Fibroblast of skin of left quadriceps (primary cell): ENCODE results near the gene SMAD2.
A peak's percentile ranks its signal among the peaks of the same experiment; 100 is the strongest.
"Not testable (repeated sequence)": the region's sequence is repeated elsewhere in the genome, so short reads cannot be mapped to it uniquely, and the experiment has no call there.

Source experiments
- DNase-seq, 2 experiments: peaks; one replicate each; pipeline ENCODE4 v3.0.0-alpha.2; 2013; ENCODE audit warnings: low read depth in 2 of 2

SMAD2 gene

DNA sequence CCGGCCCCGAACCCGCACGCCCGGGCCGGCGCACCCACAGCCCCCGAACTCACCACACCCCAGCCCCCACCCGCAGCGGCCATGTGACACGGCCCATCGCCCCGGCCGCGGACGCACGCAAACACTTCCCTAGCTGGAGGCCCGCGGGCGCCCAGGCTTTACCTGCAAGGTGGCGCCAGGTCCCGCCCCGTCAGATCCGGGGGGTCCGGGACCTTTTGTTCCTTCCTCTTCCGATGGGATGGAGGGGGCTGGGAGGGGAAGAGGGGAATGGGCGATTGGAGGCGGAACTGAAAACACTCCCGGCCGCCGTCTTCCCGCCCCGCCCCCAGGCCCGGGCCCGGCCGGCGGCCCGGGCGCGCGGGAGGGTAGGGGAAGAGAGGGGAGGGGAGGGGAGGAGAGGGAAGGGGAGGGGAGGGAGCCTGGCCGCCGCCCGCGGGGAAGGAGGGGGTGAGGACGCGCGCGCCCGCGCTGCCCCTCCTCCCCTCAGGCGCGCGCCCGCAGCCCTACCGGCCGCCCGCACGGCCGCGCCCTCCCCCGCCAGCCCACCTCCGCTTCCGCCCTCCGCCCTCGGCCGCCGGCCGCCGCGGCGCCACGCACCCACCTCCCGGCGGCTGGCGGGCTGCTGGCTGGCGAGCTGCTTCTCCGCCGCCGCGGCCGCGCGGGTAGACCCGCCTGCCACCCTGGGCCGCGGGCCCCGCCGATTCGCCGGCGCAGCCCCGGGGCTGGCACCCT lies at the start of gene SMAD2:
Gene SMAD2, minus strand, starts transcription at position 461 of the 732 bp plus-strand sequence. CDS start 33,903 bp downstream, outside the sequence.
- DNase-seq, result peak in 1 of 2 experiments; percentile 33

DNA sequence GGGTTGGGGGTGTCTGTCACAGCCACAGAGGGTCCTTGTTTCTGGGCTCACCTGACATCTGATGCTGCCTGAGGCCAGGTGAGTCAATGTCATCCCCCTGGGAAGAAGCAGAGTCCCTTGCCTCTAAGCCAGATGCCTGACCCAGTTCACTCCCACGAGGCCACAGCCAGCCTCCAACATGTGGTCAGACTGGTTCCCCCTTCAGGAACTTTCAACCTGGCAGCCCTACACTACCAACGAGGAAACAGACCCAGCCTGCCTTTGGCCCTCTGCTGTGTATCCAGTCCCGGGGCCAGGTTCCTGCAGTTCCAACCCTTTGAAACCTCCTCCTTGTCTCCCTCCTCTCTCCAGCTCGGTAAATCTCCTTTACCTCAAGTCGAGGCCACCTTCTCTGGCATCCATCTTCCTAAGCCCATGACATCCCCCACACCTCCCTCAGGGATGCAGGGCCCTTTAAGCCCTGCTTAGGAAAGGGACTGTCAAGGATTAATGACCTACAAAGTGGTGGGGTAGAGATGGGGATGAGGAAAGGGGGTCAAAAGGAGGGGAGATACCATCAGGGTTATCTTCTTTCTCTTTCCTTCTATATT lies 49.2 kb upstream of the SMAD2 start:
- no peak for DNase-seq

DNA sequence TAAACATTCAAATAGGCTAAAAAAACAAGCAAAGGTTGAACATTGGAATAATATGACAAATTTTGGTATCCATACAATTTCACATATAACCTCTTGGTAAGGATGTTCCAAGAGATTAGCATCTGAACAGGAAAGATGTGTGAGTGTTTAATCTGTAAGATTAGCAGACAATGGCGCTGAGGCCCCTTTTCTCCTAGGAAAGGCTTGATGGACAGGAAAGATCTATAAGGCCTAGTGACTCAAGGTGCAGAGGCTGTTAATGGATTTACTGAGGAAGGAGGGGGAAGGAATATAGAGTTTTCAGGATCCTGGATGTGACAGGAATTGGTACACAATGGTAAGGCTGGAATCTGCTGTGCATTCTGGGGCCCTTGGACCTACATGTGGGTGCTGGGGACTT lies 48.1 kb upstream of the SMAD2 start:
- no peak for DNase-seq

GRCh38 chr18:47978141-47978540 lies 47.7 kb upstream of the SMAD2 start:
- no peak for DNase-seq

DNA sequence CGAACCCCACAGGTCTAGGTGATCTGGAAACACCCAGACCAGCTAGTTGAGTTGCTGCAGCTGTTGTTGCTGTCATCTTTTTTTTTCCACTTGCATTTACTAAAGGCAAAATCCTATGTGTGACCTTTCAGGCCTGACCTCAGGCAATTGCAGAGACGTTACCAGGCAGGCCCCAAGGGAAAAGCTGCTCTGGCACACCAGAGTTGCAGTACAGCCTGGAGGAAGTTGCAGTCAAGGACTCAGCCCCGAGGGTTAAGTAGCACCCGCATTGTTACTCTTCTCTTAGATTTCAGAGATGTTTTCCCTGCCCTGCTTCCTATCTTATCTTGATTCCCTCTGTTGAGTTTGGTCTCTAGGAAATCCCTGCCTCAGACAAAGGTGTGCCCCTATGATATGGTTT lies 45.2 kb upstream of the SMAD2 start:
- DNase-seq, result no peak

- DNase-seq, result no peak
Measured at GRCh38 chr18:47975105-47975504, 44.6 kb upstream of the SMAD2 start.

DNA sequence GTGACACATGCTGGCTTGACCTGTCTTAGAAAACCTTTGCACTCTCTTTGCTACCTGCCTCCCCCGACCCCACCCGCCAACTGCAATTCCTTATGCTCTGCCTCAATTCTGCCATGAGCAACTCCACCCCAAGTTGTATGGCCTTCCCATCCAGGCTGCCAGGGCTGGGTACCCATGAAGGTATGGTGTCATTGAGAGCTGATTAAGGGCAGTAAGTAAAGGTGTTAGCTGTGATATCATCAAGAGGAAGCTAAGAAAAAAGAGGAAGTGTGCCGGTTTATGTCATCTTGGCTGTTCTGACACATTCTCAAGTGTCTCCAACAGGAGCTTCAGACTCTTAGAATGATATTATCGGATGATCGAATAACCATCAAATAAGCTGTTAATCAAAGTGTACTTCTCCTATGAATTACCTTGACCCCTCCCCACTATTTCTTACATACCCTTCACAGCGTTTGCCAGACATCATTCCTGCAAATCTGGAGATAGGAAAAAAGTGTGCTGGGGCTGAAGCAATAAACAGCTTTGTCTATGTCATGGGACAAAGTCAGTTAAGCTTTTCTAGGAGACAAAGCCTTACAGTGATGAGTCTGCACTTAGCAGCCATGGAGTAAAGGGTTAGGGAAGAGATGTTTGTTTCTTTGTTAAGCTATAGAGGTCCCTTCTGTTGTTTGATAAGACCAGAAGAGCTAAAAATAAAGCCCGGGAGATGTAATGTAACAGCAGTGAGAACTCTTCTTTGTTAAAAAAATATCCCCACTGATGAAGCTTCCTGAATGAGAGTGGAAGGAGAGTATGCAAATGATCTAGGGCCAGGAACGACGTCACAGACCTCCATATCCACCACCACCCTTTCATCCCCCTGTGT lies 40.4 kb upstream of the SMAD2 start:
- DNase-seq, result no peak

DNA sequence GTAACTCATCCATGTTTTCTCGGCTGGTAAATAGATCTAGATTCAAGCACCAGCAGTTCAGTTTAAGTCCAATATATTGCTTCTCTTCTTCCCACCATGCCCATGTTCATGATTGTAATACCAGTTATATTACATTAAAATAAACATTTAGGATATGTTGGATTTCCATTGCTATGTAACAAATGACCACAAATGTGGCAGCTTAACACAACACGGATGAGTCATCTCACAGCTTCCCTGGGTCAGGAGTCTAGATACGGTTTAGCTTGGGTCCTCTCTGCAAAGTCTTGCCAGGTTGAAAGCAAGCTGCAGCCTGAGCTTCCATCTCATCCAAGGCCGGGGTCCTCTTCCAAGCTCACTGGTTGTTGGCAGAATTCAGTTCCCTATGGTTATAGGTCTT lies 39.4 kb upstream of the SMAD2 start:
- peak in 1 of 2 experiments; percentile 3 for DNase-seq

DNA sequence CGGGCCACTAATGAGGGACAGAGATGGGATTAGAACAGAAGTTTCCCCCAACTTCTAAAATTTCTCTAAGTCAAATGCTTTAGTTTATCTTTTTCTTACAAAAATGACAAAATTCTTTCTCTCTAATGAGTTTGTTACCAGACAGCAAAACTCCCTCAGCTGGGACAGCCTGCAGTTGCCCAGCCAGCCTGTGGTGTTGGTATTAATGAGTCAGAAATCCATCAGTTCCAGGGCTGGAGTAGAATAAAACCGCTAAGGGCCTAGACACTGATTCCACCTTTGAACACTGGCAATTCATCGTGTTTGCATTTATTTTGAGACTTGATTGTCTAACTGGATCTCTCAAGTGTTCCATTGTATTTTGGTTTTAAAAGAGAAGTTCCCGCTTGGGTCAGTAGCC lies 38.3 kb upstream of the SMAD2 start:
- DNase-seq, result no peak

DNA sequence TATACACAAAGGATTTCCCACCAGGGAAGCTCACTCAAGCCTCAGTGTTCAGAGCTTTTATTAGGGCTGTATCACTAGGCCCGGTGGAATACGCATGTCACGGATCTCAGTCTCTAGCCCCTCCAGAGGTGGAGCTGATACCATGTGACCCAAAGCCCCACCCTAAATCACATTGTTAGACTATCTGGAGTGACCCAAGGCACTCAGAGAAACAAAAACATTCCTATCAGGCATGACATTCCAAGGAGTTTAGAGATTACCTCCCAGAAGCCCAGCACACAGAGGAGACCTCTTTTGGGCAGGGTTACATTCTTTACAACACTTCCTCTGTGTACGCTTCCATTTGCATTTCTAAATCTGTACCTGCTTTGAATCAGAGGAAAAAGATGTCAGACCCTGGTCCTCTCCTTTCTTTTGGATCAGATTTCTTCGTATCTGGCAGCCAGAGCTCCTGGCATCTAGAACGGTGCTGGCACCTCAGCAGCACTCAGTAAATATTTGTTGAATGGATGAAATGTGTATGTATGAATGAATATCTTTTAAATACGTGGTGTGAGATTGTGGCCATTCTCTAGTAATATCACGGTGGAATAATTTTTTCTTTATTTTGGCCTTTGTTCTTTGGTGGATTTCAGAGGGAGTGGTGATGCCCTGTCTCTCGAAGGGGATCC lies 37.7 kb upstream of the SMAD2 start:
- DNase-seq, result peak in 1 of 2 experiments; percentile 3

- no peak for DNase-seq
Measured at GRCh38 chr18:47964053-47964452, 33.6 kb upstream of the SMAD2 start.

GRCh38 chr18:47961003-47961402 lies 30.5 kb upstream of the SMAD2 start:
- not testable (repeated sequence) for DNase-seq

DNA sequence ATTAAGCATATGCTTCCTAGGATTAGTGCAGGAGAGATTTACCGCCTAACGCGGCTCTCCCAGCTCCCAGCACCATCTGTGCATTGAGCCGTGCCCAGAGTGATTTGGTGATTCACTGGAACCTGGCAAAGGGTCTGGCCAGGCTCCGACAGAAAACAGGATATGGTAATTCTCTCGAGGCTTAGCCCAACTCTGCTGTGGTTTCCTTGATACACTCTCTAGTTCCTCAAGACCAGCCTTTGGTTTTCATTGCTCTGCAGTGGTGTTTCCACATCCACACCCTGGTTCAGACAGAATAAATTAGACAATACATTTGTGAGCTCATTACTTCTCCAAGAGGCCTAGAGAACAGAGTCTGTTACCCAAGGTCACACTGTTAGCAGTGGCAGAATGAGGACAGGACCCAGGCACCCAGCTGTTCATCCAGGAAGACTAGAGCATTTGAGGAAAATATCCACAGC lies 23.0 kb upstream of the SMAD2 start:
- DNase-seq, result peak; percentile 42 to 43

DNA sequence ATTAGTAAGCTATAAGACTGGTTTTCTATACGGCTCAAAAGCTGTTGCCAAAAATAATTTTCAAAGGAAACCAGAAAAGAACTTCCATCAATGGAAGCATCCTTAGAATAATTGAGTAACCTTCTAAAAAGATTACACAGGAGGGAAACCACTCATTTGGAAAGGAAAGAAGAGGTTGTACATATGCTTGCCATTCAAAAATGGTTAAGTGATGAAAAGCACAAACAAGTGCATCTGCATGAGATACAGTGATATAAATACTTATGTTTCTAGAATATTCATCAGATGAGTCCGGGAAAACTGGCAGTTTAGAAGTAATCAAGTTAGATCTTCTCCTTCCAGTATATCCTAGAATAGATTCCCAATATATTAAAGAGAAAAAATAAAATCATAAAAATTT lies 20.1 kb upstream of the SMAD2 start:
- DNase-seq, result no peak

DNA sequence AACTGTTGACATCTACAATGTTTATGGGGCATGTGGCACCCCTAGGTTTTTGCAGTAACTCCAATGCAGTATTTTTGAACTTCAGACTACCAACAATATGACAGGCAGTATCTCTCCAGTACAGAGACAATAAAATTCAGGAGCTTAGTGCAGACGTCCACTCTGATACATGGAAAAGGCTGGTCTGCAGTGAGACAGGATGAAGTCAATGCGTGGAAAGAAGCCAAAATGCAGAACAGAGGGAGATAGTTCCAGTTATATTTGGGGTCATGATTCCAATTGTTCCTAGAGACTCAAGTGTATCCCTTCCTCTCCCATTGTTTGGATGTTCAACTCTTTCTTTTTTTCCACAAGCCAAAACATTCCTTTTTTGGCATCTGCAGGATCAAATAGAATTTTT lies 18.7 kb upstream of the SMAD2 start:
- DNase-seq, result no peak

DNA sequence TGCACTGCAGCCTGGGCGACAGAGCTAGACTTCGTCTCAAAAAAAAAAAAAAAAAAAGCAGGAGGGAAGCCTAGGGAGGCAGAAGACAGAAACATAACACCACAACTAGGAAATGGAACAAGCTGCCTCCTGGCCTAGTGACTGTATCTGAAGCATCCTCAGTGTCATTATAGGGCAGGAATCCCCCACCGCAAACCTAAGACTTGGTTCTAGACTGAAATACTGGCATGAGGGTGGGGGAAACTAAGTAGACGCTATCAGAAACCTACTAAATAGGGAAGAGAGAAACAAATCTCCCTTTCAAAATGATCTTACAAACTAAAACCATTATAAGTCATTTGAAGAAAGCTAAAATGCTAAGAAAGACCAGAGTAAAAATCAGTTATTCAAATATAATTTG lies 16.4 kb upstream of the SMAD2 start:
- no peak for DNase-seq

GRCh38 chr18:47944972-47945852 lies 14.8 kb upstream of the SMAD2 start:
- DNase-seq, result no peak

DNA sequence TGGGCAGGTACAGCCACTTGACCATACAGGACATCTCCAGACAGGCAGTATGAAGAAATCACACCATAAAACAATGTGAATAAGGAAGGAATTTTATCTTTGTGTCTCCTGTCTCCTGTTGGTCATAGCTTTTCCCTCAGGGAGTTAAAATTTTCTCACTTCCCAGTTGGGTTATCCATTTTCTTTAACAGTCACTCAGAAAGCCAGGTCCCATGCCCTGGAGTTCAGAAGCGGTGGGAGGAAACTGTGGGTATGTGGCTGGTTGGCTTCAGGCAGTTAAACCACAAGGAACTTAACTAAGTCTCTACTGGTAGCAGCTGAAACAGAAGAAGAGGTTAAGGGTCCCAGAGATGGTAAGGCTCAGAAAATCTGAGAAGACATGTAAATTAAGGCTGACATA lies 6.5 kb upstream of the SMAD2 start:
- no peak for DNase-seq

- no peak for DNase-seq
Measured at GRCh38 chr18:47935321-47936055, 5.0 kb upstream of the SMAD2 start.

GRCh38 chr18:47932603-47933002 lies 2.1 kb upstream of the SMAD2 start:
- no peak for DNase-seq
